SK-N-SH (cell line): ENCODE measurements around the gene SNX32.

Experiments
- CTCF ChIP-seq: fragments of 200-600 bp; sonication (generic); IDR thresholded peaks from 2 replicates; pipeline ENCODE4 v1.6.1; 2017; ENCODE audit warnings: antibody characterized with exemption, mild to moderate bottlenecking, moderate library complexity
- EP300 ChIP-seq, 2 experiments: IDR thresholded peaks; 2 replicates each; pipeline versions ENCODE4 v1.4.0 to v1.6.1; 2012; ENCODE audit warnings: borderline replicate concordance in 1 of 2, low read depth in 1 of 2, low read length in 1 of 2
- EZH2phosphoT487 ChIP-seq: fragments of 200-600 bp; sonication (generic); IDR thresholded peaks from 2 replicates; pipeline ENCODE4 v1.6.1; 2017; ENCODE audit warnings: low read depth, mixed run types, mild to moderate bottlenecking, antibody characterized with exemption, moderate library complexity, borderline replicate concordance
- MAX ChIP-seq: IDR thresholded peaks from 2 replicates; pipeline ENCODE4 v1.4.0; 2012; ENCODE audit warnings: low read depth
- MEF2A ChIP-seq: IDR thresholded peaks from 2 replicates; pipeline ENCODE4 v1.4.0; 2012; ENCODE audit warnings: low read depth, borderline replicate concordance
- NRF1 ChIP-seq: IDR thresholded peaks from 2 replicates; pipeline ENCODE4 v1.6.1; 2012; ENCODE audit warnings: low read depth, mild to moderate bottlenecking, low read length
- POLR2AphosphoS5 ChIP-seq: IDR thresholded peaks from 2 replicates; pipeline ENCODE4 v1.6.1; 2012; ENCODE audit warnings: low read depth, low read length
- REST ChIP-seq: IDR thresholded peaks from 2 replicates; pipeline ENCODE4 v1.6.1; 2012; ENCODE audit warnings: mild to moderate bottlenecking, low read depth, low read length, moderate library complexity
- TAF1 ChIP-seq: IDR thresholded peaks from 2 replicates; pipeline ENCODE4 v1.6.1; 2012; ENCODE audit warnings: low read depth, mild to moderate bottlenecking, low read length, moderate library complexity, borderline replicate concordance
- USF2 ChIP-seq: fragments of 150-350 bp; IDR thresholded peaks from 2 replicates; pipeline ENCODE4 v1.6.1; 2017; ENCODE audit warnings: antibody characterized with exemption, low read length, low read depth, borderline replicate concordance
- YY1 ChIP-seq: IDR thresholded peaks from 2 replicates; pipeline ENCODE4 v1.4.0; 2012; ENCODE audit warnings: low read depth, mild to moderate bottlenecking

- TF ChIP-seq CTCF (no peak), YY1 (no peak), MAX (no peak), POLR2AphosphoS5 (no peak; the same call in 1 of the 2 replicates), TAF1 (no peak), NRF1 (no peak), MEF2A (no peak), USF2 (no peak), REST (no peak), EP300 (IDR thresholded peaks at IDR 0.05; ENCODE audit: borderline replicate concordance in 1 of 2, low read depth in 1 of 2, low read length in 1 of 2) (no peak), EZH2phosphoT487 (no peak)
Observed at GRCh38 chr11:65850217-65851082, 16.7 kb downstream of the SNX32 start.
